ENCODE data around the gene ABCB8.

Gene ABCB8

DNA sequence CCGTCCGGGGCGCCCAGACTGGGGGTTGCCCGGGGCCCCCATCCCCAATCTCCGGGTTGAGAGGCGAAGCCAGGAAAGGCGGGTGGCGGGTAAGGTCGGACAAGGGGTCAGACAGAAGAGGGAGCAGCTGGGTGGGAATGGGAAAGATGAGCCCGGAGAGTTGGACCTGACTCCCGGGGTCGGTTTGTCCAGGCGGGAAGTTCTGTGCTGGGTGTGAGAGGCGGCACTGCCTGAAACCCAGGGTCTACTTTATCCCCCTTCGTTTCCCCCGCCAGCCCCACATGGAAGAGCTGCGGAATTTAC is 31.8 kb downstream of the ABCB8 start:
- peak overlapping the region; percentile 64 for H3K27ac Mint-ChIP-seq
- no peaks in the 10 kb centered on the region for H3K36me3 Mint-ChIP-seq
- peak overlapping the region; percentile 84 for H3K4me3 Mint-ChIP-seq
- H3K27me3 Mint-ChIP-seq = no peaks in the 10 kb centered on the region
- H3K4me1 Mint-ChIP-seq (ENCODE audit: low read depth) = peaks cover 20% of the 10 kb centered on the region
- no peaks in the 10 kb centered on the region for H3K9me3 Mint-ChIP-seq (ENCODE audit: low read depth)

DNA sequence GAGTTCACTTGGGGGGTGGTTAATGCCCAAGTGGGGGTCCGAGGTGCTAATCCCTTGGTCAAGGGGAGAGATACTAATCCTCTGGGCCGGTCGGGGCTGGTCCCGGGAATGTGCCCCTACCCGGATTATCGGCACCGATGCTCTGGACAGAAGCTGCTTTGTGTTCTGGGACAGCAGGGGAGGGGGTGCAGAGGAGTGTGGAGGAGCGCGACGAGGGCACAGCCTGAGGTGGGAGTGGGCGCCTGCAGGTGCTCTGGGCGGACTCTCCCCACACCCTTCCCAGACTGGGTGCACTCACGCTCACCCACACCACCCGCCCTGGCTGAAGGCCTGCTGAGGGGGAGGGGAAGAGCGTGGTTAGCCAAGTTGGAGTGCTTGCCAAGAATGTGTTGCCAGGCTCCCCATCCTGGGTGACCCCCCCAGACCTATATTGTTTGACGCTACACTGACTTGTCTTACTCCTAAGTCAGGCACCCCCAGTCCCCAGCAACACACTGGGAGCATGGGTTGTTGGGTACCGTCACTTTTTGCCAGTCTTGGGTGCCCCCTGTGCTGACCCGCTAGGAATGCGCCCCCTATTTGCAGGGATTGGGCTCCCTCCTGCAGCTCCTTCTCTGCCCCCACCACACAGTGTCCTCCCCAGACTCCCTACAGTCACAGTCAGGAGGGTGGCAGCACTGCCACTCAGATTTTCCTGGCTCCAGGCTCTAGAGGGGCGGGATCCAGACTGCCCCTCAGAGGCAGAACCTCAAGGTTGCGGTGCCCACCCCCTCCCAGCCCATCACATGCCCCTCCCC is 32.4 kb downstream of the ABCB8 start:
- H3K27me3 Mint-ChIP-seq = no peaks in the 10 kb centered on the region
- H3K36me3 Mint-ChIP-seq = no peaks in the 10 kb centered on the region
- H3K4me1 Mint-ChIP-seq (ENCODE audit: low read depth) = peaks cover 20% of the 10 kb centered on the region
- peak overlapping the region; percentile 84 for H3K4me3 Mint-ChIP-seq
- H3K9me3 Mint-ChIP-seq (ENCODE audit: low read depth) = no peaks in the 10 kb centered on the region
- H3K27ac Mint-ChIP-seq = no peak overlapping the region

DNA sequence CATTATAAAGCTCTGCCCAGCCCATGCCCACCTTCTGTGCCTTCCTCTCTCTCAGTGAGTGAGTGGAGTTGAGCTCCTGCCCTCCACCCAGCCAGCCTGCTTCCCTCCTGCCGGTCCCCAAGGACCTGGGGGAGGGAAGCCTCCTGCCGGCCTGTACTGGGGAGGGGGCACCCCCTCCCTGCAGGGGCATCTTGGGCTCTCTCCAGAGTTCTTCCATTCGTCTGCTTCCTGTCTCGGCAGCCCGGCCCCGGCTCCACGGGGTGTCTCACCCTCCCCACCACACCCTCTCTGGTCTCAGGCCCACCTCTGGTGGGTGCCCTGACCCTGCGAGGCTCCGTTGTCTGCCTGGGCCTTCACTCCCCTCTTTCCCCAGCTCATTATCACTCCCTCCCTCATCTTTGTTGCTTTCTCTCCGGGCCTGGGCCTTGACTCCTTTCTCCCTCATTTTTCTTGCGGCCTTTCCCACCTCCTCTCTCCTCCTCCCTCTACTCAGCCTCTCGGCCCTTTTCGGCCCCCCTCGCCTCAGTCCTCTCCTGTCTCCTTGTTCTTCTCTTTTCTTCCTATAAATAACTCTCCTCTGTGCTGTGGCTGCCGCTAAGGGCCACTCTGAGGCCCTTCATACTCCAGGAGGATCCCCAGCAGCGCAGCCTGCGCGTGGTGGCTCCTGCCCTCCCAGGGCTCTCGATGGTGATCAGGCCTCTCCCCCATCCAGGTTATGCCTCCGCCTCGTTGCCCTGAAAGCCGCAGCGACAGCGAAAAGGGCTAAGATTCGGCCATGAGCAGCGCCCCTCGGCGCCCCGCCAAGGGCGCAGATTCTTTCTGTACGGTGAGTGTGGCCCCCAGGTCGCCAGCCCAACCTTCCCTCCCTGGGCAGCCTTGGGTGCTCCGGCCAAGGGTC is 33.2 kb downstream of the ABCB8 start:
- Mint-ChIP-seq H3K4me3 (peak overlapping the region; percentile 84), H3K27ac (peak overlapping the region; percentile 34), H3K27me3 (no peaks in the 10 kb centered on the region)

DNA sequence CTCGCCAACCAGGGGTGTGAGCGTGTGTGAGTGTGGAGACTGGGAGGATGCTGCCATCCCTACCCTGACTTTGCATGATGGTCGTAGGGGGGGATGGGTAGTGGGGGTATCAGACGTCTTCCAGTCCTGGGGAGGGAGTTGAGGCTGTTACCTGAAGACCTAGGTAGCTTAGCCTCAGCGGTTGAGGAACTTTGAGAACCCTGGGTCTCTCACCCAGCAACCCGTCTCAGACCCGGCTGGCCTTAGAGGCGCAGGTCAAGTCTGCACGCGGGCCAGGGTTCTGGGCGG is 33.8 kb downstream of the ABCB8 start:
- H3K27me3 Mint-ChIP-seq = no peaks in the 10 kb centered on the region
- no peaks in the 10 kb centered on the region for H3K9me3 Mint-ChIP-seq (ENCODE audit: low read depth)
- no peak overlapping the region for H3K4me3 Mint-ChIP-seq
- H3K4me1 Mint-ChIP-seq (ENCODE audit: low read depth) = peaks cover 18% of the 10 kb centered on the region
- no peaks in the 10 kb centered on the region for H3K36me3 Mint-ChIP-seq
- no peak overlapping the region for H3K27ac Mint-ChIP-seq

More for the DNA sequence above, 33.2 kb downstream of the ABCB8 start:
- no peaks in the 10 kb centered on the region for H3K9me3 Mint-ChIP-seq (ENCODE audit: low read depth)
- no peaks in the 10 kb centered on the region for H3K36me3 Mint-ChIP-seq
- H3K4me1 Mint-ChIP-seq (ENCODE audit: low read depth) = peaks cover 20% of the 10 kb centered on the region

DNA sequence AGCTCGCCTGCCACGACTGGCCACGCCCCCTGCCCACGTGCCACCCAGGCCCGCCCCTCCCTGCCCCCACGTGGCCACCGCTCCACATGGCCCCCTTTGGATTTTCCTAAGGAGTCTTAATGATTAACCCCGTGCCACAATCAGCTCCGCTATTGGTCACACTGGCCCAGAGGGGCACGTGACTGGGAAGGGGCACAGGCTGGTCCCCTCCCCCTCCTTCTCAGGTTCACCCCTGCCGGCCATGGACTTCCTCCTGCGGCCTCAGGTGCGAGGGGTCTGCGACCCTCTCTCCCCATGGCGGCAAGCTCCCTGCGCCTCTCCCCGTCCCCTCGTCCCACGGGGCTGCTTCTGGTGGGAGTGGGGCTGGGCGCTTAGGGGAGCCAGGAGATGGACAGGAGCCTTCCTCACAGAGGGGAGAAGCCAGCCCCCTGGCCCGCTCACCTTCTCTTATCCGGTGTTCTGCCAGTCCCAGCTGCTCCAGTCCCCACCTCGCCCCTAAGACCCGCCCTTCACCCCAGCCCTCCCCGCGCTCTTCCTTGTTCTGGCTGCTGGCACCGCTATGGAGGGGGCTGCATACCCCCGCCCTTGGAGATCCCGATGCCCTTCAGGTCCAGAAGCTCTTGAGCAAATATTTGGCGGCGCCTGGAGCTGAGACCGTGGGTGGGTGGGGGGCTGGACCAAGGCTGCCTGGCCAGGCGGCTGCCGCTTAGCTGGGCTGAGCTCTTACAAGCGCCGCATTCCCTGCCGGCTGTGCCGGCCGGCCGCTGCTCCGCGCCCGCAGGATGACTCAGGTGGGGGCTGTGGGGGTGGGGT is 34.4 kb downstream of the ABCB8 start:
- H3K36me3 Mint-ChIP-seq = no peaks in the 10 kb centered on the region
- H3K27me3 Mint-ChIP-seq = no peaks in the 10 kb centered on the region
- no peak overlapping the region for H3K27ac Mint-ChIP-seq
- H3K4me1 Mint-ChIP-seq (ENCODE audit: low read depth) = peaks cover 13% of the 10 kb centered on the region
- no peaks in the 10 kb centered on the region for H3K9me3 Mint-ChIP-seq (ENCODE audit: low read depth)
- no peak overlapping the region for H3K4me3 Mint-ChIP-seq

DNA sequence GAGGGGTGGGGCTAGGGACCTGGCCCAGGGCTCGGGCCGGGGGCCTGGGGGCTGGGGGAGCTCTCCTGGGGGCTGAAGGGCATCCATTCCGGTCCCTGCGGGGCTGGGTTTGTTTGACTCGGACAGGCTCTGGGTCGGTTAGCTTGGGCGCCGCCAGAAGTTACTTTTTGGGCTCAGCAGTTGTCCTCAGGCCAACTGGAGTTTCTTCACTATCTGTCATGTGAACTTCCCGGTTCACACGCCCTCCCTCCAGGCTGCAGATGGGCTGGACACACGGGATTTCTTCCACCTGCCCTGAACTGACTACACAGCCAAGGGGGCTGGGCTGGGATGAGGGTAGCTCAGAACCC is 34.9 kb downstream of the ABCB8 start:
- H3K4me1 Mint-ChIP-seq (ENCODE audit: low read depth) = peaks cover 13% of the 10 kb centered on the region
- no peaks in the 10 kb centered on the region for H3K27me3 Mint-ChIP-seq
- H3K4me3 Mint-ChIP-seq = no peak overlapping the region
- no peak overlapping the region for H3K27ac Mint-ChIP-seq
- no peaks in the 10 kb centered on the region for H3K9me3 Mint-ChIP-seq (ENCODE audit: low read depth)
- H3K36me3 Mint-ChIP-seq = no peaks in the 10 kb centered on the region

DNA sequence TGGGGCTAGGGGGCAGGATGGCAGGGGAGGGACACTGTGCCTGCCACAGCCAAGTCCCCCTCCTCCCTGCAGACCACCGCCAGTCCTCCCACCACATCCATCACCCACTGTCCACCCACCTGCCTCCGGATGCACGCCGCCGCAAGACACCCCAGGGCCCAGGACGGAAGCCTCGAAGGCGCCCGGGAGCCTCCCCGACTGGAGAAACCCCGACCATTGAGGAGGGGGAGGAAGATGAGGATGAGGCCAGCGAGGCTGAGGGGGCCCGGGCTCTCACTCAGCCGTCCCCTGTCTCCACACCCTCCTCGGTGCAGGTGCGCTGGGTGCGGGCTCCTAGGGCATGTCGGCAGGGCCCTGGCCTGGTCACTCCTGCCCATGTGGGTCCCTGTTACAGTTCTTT is 36.2 kb downstream of the ABCB8 start:
- H3K4me1 Mint-ChIP-seq (ENCODE audit: low read depth) = peaks cover 10% of the 10 kb centered on the region
- H3K27me3 Mint-ChIP-seq = no peaks in the 10 kb centered on the region
- H3K4me3 Mint-ChIP-seq = no peak overlapping the region
- H3K36me3 Mint-ChIP-seq = no peaks in the 10 kb centered on the region
- H3K27ac Mint-ChIP-seq = no peak overlapping the region
- H3K9me3 Mint-ChIP-seq (ENCODE audit: low read depth) = no peaks in the 10 kb centered on the region

DNA sequence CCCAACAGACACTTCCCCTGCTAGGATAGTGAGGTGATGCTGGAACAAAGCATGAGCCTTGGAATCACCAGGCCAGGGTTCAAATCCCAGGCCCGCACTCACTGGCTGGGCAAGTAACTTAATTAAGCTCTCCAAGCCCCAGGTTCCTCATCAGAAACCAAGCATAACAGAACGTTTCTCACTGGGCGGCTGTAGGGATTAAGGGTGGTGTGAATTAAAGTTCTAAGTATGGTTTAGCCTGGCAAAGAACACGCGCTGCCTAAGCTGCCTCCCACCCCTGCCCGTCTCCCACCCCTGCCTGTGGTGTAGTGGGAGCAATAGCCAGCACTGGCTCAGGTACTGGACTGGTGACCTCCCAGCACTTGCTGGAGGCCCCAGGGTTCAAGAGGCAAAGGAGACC is 36.7 kb downstream of the ABCB8 start:
- Mint-ChIP-seq H3K4me3 (no peak overlapping the region), H3K4me1 (ENCODE audit: low read depth) (peaks cover 10% of the 10 kb centered on the region), H3K27me3 (no peaks in the 10 kb centered on the region), H3K27ac (no peak overlapping the region), H3K36me3 (no peaks in the 10 kb centered on the region), H3K9me3 (ENCODE audit: low read depth) (no peaks in the 10 kb centered on the region)

DNA sequence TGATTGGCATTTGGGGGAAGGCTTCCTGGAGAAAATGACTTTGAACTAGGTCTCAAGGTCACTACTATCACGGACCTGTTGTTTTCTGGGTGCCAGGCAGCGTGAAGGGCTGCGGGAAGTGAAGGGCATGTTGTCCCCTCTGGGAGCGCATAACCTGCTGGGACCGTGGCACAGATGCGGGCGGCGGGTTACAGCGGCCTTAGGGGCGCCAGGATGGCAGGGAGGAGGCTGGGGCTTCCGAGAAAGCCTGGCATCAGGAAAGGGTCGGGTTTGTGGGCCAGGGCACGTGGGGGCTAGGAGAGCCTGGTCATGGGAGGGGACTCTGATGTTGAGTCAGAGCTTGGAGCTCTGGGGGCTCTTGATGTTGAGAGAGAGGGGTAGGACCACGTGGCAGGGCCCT is 37.3 kb downstream of the ABCB8 start:
- H3K36me3 Mint-ChIP-seq = no peaks in the 10 kb centered on the region
- H3K27me3 Mint-ChIP-seq = no peaks in the 10 kb centered on the region
- H3K27ac Mint-ChIP-seq = no peak overlapping the region
- peaks cover 6% of the 10 kb centered on the region for H3K4me1 Mint-ChIP-seq (ENCODE audit: low read depth)
- no peak overlapping the region for H3K4me3 Mint-ChIP-seq
- no peaks in the 10 kb centered on the region for H3K9me3 Mint-ChIP-seq (ENCODE audit: low read depth)

DNA sequence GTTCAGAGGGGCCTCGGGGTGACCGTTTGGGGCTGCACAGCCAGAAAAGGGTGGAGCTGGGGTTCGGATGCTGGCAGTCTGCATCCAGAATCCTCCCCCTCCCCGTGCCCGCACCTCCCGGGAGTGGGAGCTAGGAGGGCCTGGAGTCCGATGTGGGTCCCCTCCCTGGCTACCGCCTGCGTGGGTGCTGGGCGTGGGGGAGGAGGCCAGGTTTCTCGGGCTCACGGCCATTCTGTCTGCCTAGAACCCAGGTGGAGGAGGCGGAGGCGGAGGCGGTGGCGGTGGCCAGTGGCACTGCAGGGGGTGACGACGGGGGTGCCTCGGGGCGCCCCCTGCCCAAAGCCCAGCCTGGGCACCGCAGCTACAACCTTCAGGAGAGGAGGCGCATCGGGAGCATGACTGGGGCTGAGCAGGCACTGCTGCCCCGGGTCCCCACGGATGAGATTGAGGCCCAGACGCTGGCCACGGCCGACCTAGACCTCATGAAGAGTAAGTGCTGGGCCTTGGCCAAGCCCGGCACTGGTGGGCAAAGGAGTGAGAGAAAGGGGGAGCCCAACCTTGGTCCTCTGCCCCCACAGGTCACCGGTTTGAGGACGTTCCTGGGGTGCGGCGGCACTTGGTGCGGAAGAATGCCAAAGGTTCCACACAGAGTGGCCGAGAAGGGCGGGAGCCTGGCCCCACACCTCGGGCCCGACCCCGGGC is 38.2 kb downstream of the ABCB8 start:
- Mint-ChIP-seq H3K36me3 (no peaks in the 10 kb centered on the region), H3K9me3 (ENCODE audit: low read depth) (no peaks in the 10 kb centered on the region), H3K4me1 (ENCODE audit: low read depth) (peaks cover 3% of the 10 kb centered on the region), H3K27me3 (no peaks in the 10 kb centered on the region), H3K27ac (no peak overlapping the region), H3K4me3 (no peak overlapping the region)

DNA sequence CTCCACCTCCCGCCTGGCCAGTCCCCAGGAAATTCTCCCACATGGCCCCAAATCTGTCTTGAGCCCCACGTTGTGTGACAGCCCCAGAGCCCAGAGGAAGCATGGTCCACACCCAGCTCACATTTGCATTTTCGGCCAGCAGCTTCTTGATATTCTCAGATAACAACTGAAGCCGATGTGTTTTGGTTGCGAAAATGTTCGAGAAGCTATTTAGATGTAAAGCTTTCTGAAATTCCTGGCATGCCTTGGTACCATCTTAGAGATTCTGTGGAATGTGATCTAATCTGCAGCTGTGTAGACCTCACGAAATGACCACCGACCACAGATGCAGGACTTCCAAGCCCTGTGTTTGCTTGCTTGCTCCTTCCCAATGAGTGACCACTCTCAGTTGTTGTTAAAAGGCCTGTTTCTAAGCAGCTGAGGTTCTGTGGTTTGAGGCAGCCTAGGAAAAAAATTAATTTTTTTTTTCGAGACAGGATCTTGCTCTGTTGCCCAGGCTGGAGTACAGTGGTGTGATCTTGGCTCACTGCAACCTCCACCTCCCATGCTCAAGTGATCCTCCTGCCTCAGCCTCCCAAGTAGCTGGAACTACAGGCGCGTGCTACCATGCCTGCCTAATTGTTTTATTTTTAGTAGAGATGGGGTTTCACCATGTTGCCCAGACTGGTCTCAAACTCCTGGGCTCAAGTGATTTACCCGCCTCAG is 40.0 kb downstream of the ABCB8 start:
- Mint-ChIP-seq H3K4me1 (ENCODE audit: low read depth) (no peaks in the 10 kb centered on the region), H3K4me3 (no peak overlapping the region), H3K36me3 (no peaks in the 10 kb centered on the region), H3K9me3 (ENCODE audit: low read depth) (no peaks in the 10 kb centered on the region), H3K27me3 (no peaks in the 10 kb centered on the region), H3K27ac (no peak overlapping the region)

DNA sequence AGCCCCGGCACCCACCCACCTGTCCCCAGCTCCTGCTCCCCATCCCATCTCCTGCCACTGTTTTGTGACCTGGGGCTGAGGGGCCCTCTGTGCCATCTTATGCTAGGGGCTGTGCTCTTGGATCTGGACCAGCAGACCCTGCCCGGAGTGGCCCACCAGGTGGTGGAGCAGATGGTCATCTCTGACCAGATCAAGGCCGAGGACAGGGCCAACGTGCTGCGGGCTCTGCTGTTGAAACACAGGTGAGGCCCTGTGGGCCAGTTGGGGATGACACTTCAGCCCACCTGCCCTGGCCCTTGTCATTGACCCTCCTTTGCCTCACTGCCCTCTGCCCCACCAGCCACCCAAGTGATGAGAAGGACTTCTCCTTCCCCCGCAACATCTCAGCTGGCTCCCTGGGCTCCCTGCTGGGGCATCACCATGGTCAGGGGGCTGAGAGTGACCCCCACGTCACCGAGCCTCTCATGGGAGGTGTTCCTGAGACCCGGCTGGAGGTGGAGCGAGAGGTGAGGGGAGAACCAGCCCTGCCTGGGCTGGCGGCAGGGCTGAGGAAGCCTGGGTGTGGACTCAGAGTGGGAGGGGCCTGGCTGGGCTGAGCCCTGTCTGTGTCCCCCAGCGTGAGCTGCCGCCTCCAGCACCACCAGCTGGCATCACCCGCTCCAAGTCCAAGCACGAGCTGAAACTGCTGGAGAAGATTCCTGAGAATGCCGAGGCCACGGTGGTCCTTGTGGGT is 41.8 kb downstream of the ABCB8 start:
- H3K27ac Mint-ChIP-seq = no peak overlapping the region
- no peaks in the 10 kb centered on the region for H3K4me1 Mint-ChIP-seq (ENCODE audit: low read depth)
- no peaks in the 10 kb centered on the region for H3K9me3 Mint-ChIP-seq (ENCODE audit: low read depth)
- no peak overlapping the region for H3K4me3 Mint-ChIP-seq
- no peaks in the 10 kb centered on the region for H3K36me3 Mint-ChIP-seq
- H3K27me3 Mint-ChIP-seq = no peaks in the 10 kb centered on the region

DNA sequence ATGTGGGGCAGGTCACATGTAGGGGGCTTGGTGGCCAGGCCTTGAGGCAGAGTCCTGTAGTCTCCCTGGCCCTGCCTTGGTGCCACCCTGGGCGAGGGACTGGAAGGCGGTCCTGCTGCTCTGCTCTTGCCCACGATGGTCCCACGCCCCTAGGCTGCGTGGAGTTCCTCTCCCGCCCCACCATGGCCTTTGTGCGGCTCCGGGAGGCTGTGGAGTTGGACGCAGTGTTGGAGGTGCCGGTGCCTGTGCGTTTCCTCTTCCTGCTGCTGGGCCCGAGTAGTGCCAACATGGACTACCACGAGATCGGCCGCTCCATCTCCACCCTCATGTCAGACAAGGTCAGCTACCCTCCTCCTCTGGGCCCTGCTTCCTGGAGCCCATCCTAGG is 42.3 kb downstream of the ABCB8 start:
- H3K9me3 Mint-ChIP-seq (ENCODE audit: low read depth) = no peaks in the 10 kb centered on the region
- H3K36me3 Mint-ChIP-seq = no peaks in the 10 kb centered on the region
- H3K27ac Mint-ChIP-seq = no peak overlapping the region
- no peaks in the 10 kb centered on the region for H3K27me3 Mint-ChIP-seq
- H3K4me3 Mint-ChIP-seq = no peak overlapping the region
- no peaks in the 10 kb centered on the region for H3K4me1 Mint-ChIP-seq (ENCODE audit: low read depth)
